NCI-H2029 (cell line): Measurements from ENCODE around the gene UBXN6.

ENCODE experiments used
- DNase-seq: peaks from one replicate; lab custom pipeline; 2025; lab: John Stamatoyannopoulos, UW

Gene UBXN6

GRCh38 chr19:4493929-4494690 lies 36.5 kb upstream of the UBXN6 start:
- no peak for DNase-seq

- DNase-seq = no peak
These were observed 35.7 kb upstream of the UBXN6 start for GRCh38 chr19:4493104-4493928.

GRCh38 chr19:4492337-4493103 lies 34.9 kb upstream of the UBXN6 start:
- DNase-seq = no peak

- no peak for DNase-seq
These were observed 33.9 kb upstream of the UBXN6 start for GRCh38 chr19:4491446-4491845.

GRCh38 chr19:4488496-4488895 lies 30.9 kb upstream of the UBXN6 start:
- DNase-seq = no peak

- DNase-seq = no peak
These were observed 30.0 kb upstream of the UBXN6 start for GRCh38 chr19:4487572-4487971.

GRCh38 chr19:4483385-4483784 lies 25.8 kb upstream of the UBXN6 start:
- no peak for DNase-seq

GRCh38 chr19:4482721-4483364 lies 25.2 kb upstream of the UBXN6 start:
- no peak for DNase-seq

- no peak for DNase-seq
These were observed 19.6 kb upstream of the UBXN6 start for GRCh38 chr19:4477034-4477801.

- DNase-seq = no peak
These were observed 17.0 kb upstream of the UBXN6 start for GRCh38 chr19:4474514-4475022.

- no peak for DNase-seq
These were observed 16.3 kb upstream of the UBXN6 start for GRCh38 chr19:4473763-4474513.

- no peak for DNase-seq
These were observed 15.6 kb upstream of the UBXN6 start for GRCh38 chr19:4473011-4473762.

- no peak for DNase-seq
These were observed 14.8 kb upstream of the UBXN6 start, which contains the start of gene HDGFL2 for GRCh38 chr19:4472174-4472974. HDGFL2 (plus strand) TSS chr19:4472297; CDS start chr19:4472351, 54 bp downstream.

- peak; percentile 100 for DNase-seq
These were observed 14.0 kb upstream of the UBXN6 start for GRCh38 chr19:4471403-4472173.

- DNase-seq = no peak
These were observed 10.2 kb upstream of the UBXN6 start for GRCh38 chr19:4467835-4468234.

GRCh38 chr19:4464815-4465581 lies 7.4 kb upstream of the UBXN6 start:
- no peak for DNase-seq
